OCI-LY1 (cell line): ENCODE data around the gene FZR1.
"Not testable (repeated sequence)": the region's sequence is repeated elsewhere in the genome, so short reads cannot be mapped to it uniquely, and the experiment has no call there.

Source experiments
- CTCF ChIP-seq: fragments of 200-600 bp; sonication (generic), shearing (Covaris generic); IDR thresholded peaks from 2 replicates; pipeline ENCODE4 v1.5.1; 2017; ENCODE audit warnings: mild to moderate bottlenecking, antibody characterized with exemption, low read length, moderate library complexity, mixed read lengths
- EZH2 ChIP-seq: fragments of 200-600 bp; sonication (generic), shearing (Covaris generic); IDR thresholded peaks from 2 replicates; pipeline ENCODE4 v1.8.0; 2017; ENCODE audit warnings: borderline replicate concordance, mixed run types, mild to moderate bottlenecking, antibody characterized with exemption, low read length, moderate library complexity, mixed read lengths

- TF ChIP-seq CTCF, EZH2: not testable (repeated sequence)
These were observed 63.9 kb downstream of the FZR1 start for GRCh38 chr19:3570042-3570441.
